ENCODE data around the gene CNTN4. TPM values are rescaled to one million over a fixed set of nuclear protein-coding genes. Genes with fewer than 3 reads are reported as not detected.

Gene CNTN4
- total and polyA plus RNA-seq, 2 donors (not counting 3 experiments of a cell fraction or from before 2014, with no cell fraction given) = not detected

DNA sequence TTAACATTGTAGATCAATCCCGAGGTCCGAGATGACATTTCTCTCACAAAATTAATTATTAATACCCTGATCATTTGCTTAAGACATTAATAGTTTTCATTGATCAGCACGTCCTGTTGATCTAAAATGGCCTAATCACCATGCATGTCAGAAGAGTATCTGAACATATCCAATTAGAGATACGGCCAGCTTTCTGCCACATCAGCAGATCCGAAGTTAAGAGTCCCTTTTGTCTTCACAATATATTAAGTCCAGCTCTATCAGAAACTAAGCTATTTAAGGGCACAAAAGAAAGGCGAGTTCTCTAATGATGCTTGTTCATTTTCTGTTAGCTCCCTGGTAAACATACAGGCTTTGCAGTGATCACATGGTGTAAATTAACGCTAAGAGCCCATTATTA lies 470.3 kb downstream of the CNTN4 start:
- TF ChIP-seq JUN (IDR thresholded peaks at IDR 0.05; ENCODE audit: borderline replicate concordance, insufficient read depth, insufficient read length, low read depth) (no peak), POLR2A (IDR thresholded peaks at IDR 0.05; ENCODE audit: low read depth, low read length) (no peak), GATA2 (IDR thresholded peaks at IDR 0.05; ENCODE audit: insufficient read depth, insufficient read length, low read depth, low read length) (no peak), MAX (IDR thresholded peaks at IDR 0.05; ENCODE audit: insufficient read depth, insufficient read length) (no peak), MYC (IDR thresholded peaks at IDR 0.05; ENCODE audit: low read depth, low read length) (no peak), POLR2AphosphoS5 (IDR thresholded peaks at IDR 0.05; ENCODE audit: insufficient read depth, low read depth, low read length) (no peak), FOS (IDR thresholded peaks at IDR 0.05; ENCODE audit: borderline replicate concordance, insufficient read depth, low read length) (no peak), EZH2 (IDR thresholded peaks at IDR 0.05; ENCODE audit: borderline replicate concordance, low read depth, low read length, severe bottlenecking) (no peak)
- TF ChIP-seq, protein P1, sequence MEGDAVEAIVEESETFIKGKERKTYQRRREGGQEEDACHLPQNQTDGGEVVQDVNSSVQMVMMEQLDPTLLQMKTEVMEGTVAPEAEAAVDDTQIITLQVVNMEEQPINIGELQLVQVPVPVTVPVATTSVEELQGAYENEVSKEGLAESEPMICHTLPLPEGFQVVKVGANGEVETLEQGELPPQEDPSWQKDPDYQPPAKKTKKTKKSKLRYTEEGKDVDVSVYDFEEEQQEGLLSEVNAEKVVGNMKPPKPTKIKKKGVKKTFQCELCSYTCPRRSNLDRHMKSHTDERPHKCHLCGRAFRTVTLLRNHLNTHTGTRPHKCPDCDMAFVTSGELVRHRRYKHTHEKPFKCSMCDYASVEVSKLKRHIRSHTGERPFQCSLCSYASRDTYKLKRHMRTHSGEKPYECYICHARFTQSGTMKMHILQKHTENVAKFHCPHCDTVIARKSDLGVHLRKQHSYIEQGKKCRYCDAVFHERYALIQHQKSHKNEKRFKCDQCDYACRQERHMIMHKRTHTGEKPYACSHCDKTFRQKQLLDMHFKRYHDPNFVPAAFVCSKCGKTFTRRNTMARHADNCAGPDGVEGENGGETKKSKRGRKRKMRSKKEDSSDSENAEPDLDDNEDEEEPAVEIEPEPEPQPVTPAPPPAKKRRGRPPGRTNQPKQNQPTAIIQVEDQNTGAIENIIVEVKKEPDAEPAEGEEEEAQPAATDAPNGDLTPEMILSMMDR (IDR thresholded peaks at IDR 0.05; ENCODE audit: extremely low read depth in 1 of 2, insufficient read depth in 1 of 2, low read depth in 1 of 2, low read length in 2 of 2) = no peak
- Histone ChIP-seq H3K4me1 (ENCODE audit: control insufficient read depth, extremely low read depth, insufficient read depth, low read length) (no peaks in the 10 kb centered on the region), H3K36me3 (ENCODE audit: control insufficient read depth in 2 of 2, extremely low read depth in 1 of 2, insufficient read depth in 2 of 2, low read length in 2 of 2) (no peaks in the 10 kb centered on the region), H3K79me2 (ENCODE audit: control insufficient read depth, insufficient read depth, low read length) (no peaks in the 10 kb centered on the region), H3K27me3 (ENCODE audit: control insufficient read depth in 2 of 2, insufficient read depth in 2 of 2, low read length in 2 of 2) (no peaks in the 10 kb centered on the region), H3K4me3 (replicated peaks in 1 of 3; ENCODE audit: insufficient read depth in 1 of 3, low read depth in 1 of 3, low read length in 3 of 3) (no peak overlapping the region), H3K9me3 (replicated peaks; ENCODE audit: control insufficient read depth, insufficient read depth, low read length) (peaks cover 2% of the 10 kb centered on the region), H3K27ac (ENCODE audit: insufficient read depth, low read depth, low read length) (no peak overlapping the region), H4K20me1 (replicated peaks; ENCODE audit: control insufficient read depth, extremely low read depth, insufficient read depth, low read length) (no peaks in the 10 kb centered on the region), H3K9ac (replicated peaks; ENCODE audit: extremely low read depth, insufficient read depth, low read length) (no peak overlapping the region), H3K4me2 (ENCODE audit: insufficient read depth, low read length) (no peak overlapping the region), H2AFZ (ENCODE audit: low read depth, low read length) (no peak overlapping the region), H3K9me1 (replicated peaks; ENCODE audit: control insufficient read depth, extremely low read depth, insufficient read depth, low read length) (no peaks in the 10 kb centered on the region)
- POLR2A ChIA-PET = no interaction called here
- BruUV-seq (replicated peaks) = no TSS peak
- DNase-seq (ENCODE audit: low read depth, low spot score) = no peak
- no peak for FAIRE-seq
- CTCF ChIA-PET = no interaction called here
- dilution Hi-C loops (cut with MboI; ENCODE audit: extremely low pct_ligation_motif_present, low sequenced_read_pairs) (no loop called here), intact Hi-C loops (cut with micrococcal nuclease) (no loop called here)

All from endothelial cell of umbilical vein (primary cell).